Measurements from ENCODE around the gene PWWP2B.

DNA sequence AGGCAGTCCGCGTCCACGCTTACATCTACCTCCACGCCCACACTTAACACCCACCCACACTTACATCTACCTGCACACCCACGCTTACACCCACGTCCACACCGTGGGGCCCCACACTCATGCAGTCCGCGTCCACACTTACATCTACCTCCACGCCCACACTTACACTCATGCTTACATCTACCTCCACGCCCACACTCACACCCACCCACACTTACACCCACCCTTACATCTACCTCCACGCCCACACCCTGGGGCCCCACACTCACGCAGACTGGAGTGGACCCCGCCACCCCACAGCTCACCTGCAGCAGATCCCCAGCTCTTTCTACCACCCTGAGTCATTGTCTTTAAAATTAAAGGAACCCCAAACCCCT is 32.4 kb upstream of the PWWP2B start:
- TF ChIP-seq, protein P1, sequence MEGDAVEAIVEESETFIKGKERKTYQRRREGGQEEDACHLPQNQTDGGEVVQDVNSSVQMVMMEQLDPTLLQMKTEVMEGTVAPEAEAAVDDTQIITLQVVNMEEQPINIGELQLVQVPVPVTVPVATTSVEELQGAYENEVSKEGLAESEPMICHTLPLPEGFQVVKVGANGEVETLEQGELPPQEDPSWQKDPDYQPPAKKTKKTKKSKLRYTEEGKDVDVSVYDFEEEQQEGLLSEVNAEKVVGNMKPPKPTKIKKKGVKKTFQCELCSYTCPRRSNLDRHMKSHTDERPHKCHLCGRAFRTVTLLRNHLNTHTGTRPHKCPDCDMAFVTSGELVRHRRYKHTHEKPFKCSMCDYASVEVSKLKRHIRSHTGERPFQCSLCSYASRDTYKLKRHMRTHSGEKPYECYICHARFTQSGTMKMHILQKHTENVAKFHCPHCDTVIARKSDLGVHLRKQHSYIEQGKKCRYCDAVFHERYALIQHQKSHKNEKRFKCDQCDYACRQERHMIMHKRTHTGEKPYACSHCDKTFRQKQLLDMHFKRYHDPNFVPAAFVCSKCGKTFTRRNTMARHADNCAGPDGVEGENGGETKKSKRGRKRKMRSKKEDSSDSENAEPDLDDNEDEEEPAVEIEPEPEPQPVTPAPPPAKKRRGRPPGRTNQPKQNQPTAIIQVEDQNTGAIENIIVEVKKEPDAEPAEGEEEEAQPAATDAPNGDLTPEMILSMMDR (IDR thresholded peaks at IDR 0.05; ENCODE audit: insufficient read depth, low read length, poor library complexity, severe bottlenecking) = no peak
- TF ChIP-seq EZH2phosphoT487 (conservative IDR thresholded peaks at IDR 0.05; ENCODE audit: low read length) = no peak

Measured in SU-DHL-6 (cell line).